Measurements from ENCODE around the gene STK17A.

- TF ChIP-seq POLR2A (IDR thresholded peaks at IDR 0.05), result no peak
- TF ChIP-seq, protein P1, sequence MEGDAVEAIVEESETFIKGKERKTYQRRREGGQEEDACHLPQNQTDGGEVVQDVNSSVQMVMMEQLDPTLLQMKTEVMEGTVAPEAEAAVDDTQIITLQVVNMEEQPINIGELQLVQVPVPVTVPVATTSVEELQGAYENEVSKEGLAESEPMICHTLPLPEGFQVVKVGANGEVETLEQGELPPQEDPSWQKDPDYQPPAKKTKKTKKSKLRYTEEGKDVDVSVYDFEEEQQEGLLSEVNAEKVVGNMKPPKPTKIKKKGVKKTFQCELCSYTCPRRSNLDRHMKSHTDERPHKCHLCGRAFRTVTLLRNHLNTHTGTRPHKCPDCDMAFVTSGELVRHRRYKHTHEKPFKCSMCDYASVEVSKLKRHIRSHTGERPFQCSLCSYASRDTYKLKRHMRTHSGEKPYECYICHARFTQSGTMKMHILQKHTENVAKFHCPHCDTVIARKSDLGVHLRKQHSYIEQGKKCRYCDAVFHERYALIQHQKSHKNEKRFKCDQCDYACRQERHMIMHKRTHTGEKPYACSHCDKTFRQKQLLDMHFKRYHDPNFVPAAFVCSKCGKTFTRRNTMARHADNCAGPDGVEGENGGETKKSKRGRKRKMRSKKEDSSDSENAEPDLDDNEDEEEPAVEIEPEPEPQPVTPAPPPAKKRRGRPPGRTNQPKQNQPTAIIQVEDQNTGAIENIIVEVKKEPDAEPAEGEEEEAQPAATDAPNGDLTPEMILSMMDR (IDR thresholded peaks at IDR 0.05), result no peak
Measured at GRCh38 chr7:43602256-43602655, 19.3 kb downstream of the STK17A start.
